ENCODE data around the gene COLEC11.
"Not testable (repeated sequence)": the region's sequence is repeated elsewhere in the genome, so short reads cannot be mapped to it uniquely, and the experiment has no call there.

Gene COLEC11

DNA sequence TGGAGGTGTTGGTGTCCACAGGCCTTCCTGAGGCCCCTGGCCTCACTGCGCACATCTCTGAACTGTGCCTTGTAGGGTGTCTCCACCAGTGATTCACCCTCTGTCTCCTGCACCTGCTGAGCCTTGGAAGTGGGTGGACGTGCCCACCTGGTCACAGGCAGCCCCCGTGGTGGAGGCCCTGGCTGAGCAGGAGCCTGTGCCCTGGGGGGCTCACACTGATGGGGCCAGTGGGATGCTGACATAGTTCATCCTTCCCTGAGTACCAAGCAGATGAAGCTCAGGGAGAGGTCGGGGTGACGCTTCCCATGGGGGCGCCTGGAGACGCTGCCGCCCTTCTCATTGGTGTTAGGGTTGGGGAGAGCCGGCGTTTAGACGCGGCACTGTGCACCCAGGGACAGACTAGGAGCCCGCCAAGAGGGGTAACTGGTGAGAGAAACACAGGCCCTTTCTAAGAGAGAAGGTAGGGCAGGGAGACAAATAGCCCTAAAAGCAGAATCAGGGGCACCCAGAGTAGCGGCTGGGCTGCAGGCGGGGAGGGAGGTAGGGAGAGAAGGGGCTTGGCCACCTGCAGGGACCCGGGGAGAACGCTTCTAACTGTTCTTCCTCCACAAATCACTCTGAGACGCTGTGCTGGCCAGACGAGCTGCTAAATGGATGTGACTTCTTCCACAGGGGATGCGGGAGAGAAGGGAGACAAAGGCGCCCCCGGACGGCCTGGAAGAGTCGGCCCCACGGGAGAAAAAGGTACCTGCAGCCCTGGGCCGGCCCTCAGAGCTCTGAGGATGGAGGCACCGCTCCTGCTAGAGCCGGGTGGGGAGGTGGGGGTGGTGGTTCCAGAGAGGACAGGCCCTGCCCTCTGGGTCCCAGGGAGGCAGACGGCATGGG is 18.0 kb downstream of the COLEC11 start:
- Histone ChIP-seq H3K4me3 (no peak overlapping the region), H3K27ac (no peak overlapping the region)
- peak; percentile 45 for DNase-seq (ENCODE audit: low spot score)
- TF ChIP-seq, protein P1, sequence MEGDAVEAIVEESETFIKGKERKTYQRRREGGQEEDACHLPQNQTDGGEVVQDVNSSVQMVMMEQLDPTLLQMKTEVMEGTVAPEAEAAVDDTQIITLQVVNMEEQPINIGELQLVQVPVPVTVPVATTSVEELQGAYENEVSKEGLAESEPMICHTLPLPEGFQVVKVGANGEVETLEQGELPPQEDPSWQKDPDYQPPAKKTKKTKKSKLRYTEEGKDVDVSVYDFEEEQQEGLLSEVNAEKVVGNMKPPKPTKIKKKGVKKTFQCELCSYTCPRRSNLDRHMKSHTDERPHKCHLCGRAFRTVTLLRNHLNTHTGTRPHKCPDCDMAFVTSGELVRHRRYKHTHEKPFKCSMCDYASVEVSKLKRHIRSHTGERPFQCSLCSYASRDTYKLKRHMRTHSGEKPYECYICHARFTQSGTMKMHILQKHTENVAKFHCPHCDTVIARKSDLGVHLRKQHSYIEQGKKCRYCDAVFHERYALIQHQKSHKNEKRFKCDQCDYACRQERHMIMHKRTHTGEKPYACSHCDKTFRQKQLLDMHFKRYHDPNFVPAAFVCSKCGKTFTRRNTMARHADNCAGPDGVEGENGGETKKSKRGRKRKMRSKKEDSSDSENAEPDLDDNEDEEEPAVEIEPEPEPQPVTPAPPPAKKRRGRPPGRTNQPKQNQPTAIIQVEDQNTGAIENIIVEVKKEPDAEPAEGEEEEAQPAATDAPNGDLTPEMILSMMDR (IDR thresholded peaks at IDR 0.05): no peak

DNA sequence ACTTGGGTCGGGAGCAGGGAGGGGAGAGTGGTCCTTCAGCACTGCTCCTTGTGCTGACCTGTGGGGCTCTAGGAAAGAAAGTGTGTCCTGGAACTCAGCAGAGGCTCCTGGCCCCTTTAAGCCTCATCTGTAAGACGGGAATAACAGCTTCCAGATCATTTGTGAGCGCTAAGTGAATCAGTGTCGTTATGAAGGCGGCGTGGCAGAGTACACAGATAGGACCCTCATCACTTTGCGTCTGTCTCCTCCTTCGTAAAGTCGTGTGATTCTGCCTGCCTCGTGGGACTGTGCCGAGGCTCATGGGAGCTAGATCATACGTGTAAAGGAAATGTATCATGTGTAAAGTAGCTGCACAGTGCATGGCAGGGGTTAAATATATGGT is 18.6 kb downstream of the COLEC11 start:
- Histone ChIP-seq H3K27ac (no peak overlapping the region), H3K4me3 (no peak overlapping the region)
- TF ChIP-seq, protein P1 (IDR thresholded peaks at IDR 0.05): no peak
- peak; percentile 16 for DNase-seq (ENCODE audit: low spot score)

DNA sequence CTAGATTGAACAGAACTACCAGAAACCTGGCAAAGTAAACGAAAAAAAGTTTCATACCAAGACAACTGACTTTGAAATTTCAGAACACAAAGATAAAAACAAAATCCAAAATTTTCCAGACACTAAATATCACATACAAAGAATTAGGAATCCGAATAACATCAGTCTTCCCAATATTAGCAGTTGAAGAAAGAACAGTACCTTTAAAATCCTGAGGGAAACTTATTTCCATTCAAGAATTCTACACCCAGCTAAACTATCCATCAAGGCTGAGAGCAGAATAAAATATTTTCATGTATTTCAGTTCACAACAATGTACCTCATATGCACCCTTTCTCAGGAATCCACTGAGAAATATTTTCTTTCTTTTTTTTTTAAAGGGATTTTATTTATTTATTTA is 19.8 kb downstream of the COLEC11 start:
- DNase-seq (ENCODE audit: low spot score); H3K27ac ChIP-seq; H3K4me3 ChIP-seq: not testable (repeated sequence)

DNA sequence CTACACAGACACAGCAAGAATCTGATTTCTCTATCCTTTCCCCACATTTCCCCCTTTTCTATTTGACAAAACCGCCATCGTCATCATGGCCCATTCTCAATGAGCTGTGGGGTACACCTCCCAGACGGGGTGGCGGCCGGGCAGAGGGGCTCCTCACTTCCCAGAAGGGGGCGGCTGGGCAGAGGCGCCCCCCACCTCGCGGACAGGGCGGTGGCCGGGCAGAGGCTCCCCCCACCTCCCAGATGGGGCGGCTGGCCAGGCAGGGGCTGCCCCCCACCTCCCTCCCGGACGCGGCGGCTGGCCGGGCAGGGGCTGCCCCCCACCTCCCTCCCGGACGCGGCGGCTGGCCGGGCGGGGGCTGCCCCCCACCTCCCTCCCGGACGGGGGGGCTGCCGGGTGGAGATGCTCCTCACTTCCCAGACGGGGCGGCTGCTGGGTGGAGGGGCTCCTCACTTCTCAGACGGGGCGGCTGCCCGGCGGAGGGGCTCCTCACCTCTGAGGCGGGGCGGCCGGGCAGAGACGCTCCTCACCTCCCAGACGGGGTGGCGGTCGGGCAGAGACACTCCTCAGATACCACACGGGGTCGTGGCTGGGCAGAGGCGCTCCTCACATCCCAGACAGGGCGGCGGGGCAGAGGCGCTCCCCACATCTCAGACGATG is 20.8 kb downstream of the COLEC11 start:
- DNase-seq (ENCODE audit: low spot score); H3K27ac ChIP-seq; H3K4me3 ChIP-seq: not testable (repeated sequence)

DNA sequence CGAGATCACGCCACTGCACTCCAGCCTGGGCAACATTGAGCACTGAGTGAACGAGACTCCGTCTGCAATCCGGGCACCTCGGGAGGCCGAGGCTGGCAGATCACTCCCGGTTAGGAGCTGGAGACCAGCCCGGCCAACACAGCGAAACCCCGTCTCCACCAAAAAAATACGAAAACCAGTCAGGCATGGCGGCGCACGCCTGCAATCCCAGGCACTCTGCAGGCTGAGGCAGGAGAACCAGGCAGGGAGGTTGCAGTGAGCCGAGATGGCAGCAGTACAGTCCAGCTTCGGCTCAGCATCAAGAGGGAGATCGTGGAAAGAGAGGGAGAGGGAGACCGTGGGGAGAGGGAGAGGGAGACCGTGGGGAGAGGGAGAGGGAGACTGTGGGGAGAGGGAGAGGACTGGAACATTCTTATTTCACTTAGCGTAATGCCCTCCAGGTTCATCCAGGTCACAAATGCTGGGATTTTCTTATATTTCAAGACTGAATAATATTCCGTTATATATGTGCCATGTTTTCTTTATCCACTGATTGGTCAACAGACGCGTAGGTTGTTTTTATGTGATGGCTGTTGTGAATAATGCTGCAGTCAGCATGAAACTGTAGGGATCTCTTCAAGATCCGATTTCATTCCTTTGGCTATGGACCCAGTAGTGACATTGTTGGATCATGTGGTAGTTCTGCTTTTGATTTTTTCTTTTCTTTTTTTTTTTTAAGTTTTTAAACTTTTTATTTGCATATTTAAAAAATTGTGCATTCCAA is 21.7 kb downstream of the COLEC11 start:
- DNase-seq (ENCODE audit: low spot score): not testable (repeated sequence)

DNA sequence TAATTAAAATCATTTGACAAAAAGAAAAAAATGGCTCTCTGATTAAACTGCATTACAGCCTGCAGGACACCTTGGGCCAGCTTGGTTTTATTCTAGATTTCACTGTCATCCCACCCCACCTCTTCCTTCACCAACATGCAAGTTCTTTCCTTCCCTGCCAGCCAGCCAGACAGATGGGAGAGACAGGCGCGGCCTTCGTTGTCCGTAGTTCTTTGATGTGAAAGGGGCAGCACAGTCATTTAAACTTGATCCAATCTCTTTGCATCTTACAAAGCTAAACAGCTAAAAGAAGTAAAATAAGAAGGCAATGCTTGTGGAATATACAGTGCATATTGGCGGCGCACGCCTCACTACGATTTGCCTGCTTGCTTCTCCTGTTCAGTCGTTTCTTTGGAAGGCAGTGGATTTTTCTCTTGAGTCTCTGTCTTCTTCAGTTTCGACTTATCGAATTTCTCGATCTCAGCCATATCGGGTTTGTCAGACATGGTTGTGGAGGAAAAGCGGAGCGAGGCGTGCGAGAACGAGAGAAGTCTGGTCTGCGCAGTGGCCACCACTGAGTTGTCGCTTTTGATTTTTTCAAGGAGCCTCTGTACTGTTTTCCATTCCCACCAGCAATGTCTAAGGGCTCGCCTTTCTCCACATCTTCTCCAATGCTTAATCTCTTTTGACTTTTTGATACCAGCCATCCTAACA is 22.4 kb downstream of the COLEC11 start:
- peak; percentile 35 for DNase-seq (ENCODE audit: low spot score)
- no peak overlapping the region for H3K27ac ChIP-seq
- TF ChIP-seq, protein P1 (IDR thresholded peaks at IDR 0.05): no peak
- no peak overlapping the region for H3K4me3 ChIP-seq

More for the DNA sequence above, 21.7 kb downstream of the COLEC11 start:
- H3K27ac ChIP-seq, H3K4me3 ChIP-seq: not testable (repeated sequence)

DNA sequence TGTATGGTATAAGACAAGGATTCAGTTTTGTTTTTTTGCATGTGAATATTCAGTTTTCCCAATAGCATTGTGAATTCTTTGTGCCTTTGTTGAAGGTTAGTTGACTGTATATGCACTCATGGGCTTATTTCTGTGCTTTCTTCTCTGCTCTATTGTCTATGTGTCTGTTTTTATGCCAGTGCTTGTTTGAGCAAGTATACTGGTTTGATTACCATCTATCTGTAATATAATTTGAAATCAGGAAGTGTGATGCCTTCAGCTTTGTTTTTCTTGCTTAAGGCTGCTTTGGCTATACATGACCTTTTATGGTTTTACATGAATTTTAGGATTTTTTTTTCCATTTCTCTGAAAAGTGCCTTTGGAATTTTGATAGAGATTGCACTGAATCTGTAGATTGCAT is 23.5 kb downstream of the COLEC11 start:
- Histone ChIP-seq H3K4me3 (no peak overlapping the region), H3K27ac (no peak overlapping the region)
- TF ChIP-seq, protein P1 (IDR thresholded peaks at IDR 0.05): no peak
- no peak for DNase-seq (ENCODE audit: low spot score)

DNA sequence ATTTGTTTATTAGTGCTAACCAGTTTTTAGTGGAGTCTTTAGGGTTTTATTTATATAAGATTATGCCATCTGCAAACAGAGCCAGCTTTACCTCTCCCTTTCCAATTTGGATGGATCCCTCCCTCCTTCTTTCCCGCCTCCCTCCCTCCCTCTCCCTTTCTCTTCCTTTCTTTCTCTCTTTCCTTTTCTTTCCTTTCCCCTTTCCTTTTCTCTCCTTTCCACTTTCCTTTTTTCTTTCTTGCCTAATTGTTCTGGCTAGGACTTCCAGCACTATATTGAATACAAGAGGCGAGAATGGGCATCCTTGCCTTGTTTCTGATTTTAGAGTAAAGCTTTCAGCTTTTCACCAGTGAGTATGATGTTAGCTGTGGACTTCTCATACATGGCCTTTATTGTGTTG is 24.1 kb downstream of the COLEC11 start:
- Histone ChIP-seq H3K27ac (no peak overlapping the region), H3K4me3 (no peak overlapping the region)
- TF ChIP-seq, protein P1 (IDR thresholded peaks at IDR 0.05): no peak
- DNase-seq (ENCODE audit: low spot score): no peak

DNA sequence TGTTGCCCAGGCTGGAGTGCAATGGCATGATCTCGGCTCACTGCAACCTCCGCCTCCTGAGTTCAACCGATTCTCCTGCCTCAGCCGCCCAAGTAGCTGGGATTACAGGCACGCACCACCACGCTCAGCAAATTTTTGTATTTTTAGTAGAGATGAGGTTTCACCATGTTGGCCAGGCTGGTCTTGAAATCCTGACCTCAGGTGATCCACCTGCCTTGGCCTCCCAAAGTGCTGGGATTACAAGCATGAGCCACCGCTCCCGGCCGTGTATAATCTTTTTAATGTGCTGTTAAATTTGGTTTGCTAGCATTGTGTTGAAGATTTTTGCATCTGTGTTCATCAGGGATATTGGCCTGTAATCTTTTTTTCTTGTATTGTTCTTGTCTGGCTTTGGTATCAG is 24.7 kb downstream of the COLEC11 start:
- not testable (repeated sequence) for H3K27ac ChIP-seq; DNase-seq (ENCODE audit: low spot score); H3K4me3 ChIP-seq
